Spleen (tissue), 11 donors: ENCODE measurements around the gene LCE2D. TPM values are rescaled to one million over a fixed set of nuclear protein-coding genes. Genes with fewer than 3 reads are reported as not detected.
"Not testable (repeated sequence)": the region's sequence is repeated elsewhere in the genome, so short reads cannot be mapped to it uniquely, and the experiment has no call there.

Experiments used
- DNase-seq: peaks from one replicate; pipeline ENCODE4 v3.0.0-alpha.2; 2020
- H3K27ac ChIP-seq, 8 donors: fragments of 200-600 bp; sonication (generic) in 7 of 8; 1 replicate in 4 of 8; 2 replicates in 4 of 8; pipeline versions ENCODE4 v1.5.0 to v1.8.0; 2016 to 2021; ENCODE audit warnings: inconsistent platforms in 4 of 8, mild to moderate bottlenecking in 4 of 8, moderate library complexity in 1 of 8
- H3K27me3 ChIP-seq, 7 donors: fragments of 200-600 bp; sonication (generic) in 6 of 7; replicated peaks in 1 of 7; 1 replicate in 4 of 7; 2 replicates in 3 of 7; pipeline versions ENCODE4 v1.5.0 to v1.8.0; 2016 to 2021; ENCODE audit warnings: inconsistent platforms in 3 of 7, mild to moderate bottlenecking in 1 of 7
- H3K36me3 ChIP-seq, 6 donors: fragments of 200-600 bp; sonication (generic) in 5 of 6; 1 replicate in 4 of 6; 2 replicates in 2 of 6; pipeline versions ENCODE4 v1.5.0 to v1.8.0; 2016 to 2021; ENCODE audit warnings: inconsistent platforms in 2 of 6
- H3K4me1 ChIP-seq, 6 donors: fragments of 200-600 bp; sonication (generic) in 5 of 6; 1 replicate in 3 of 6; 2 replicates in 3 of 6; pipeline versions ENCODE4 v1.5.0 to v1.8.0; 2016 to 2021; ENCODE audit warnings: inconsistent platforms in 3 of 6
- H3K4me3 ChIP-seq, 8 donors: fragments of 200-600 bp; sonication (generic) in 7 of 8; 1 replicate in 4 of 8; 2 replicates in 4 of 8; pipeline versions ENCODE4 v1.5.0 to v1.8.0; 2016 to 2021; ENCODE audit warnings: inconsistent platforms in 4 of 8, mild to moderate bottlenecking in 4 of 8, moderate library complexity in 2 of 8
- H3K9me3 ChIP-seq, 8 donors: fragments of 200-600 bp; sonication (generic) in 7 of 8; 1 replicate in 4 of 8; 2 replicates in 4 of 8; pipeline versions ENCODE4 v1.5.0 to v1.8.0; 2016 to 2021; ENCODE audit warnings: inconsistent platforms in 4 of 8
- CTCF ChIP-seq, 11 experiments: fragments of 200-600 bp in 7 of 11; fragments of 450-650 bp in 4 of 11; sonication (generic) in 4 of 11; IDR thresholded peaks in 8 of 11; conservative IDR thresholded peaks in 3 of 11; 1 replicate in 7 of 11; 2 replicates in 4 of 11; pipeline versions ENCODE4 v1.4.0 to v1.8.0; 2016 to 2021; ENCODE audit warnings: antibody characterized with exemption in 11 of 11, inconsistent platforms in 4 of 11, mild to moderate bottlenecking in 1 of 11
- POLR2A ChIP-seq, 3 donors: fragments of 450-650 bp; IDR thresholded peaks; one replicate each; pipeline ENCODE4 v1.5.1; 2017; ENCODE audit warnings: antibody characterized with exemption in 3 of 3, mild to moderate bottlenecking in 1 of 3
- POLR2AphosphoS5 ChIP-seq, 3 donors: sonication (generic); formaldehyde crosslinking; IDR thresholded peaks; one replicate each; pipeline ENCODE4 v1.5.1; 2017; ENCODE audit warnings: antibody characterized with exemption in 3 of 3
- WGBS, 5 donors: extraction: QIAGEN DNeasy Blood & Tissue Kit in 3 of 5; methylation state at CpG; one replicate each; pipeline versions ENCODE4 v1.1.5 to v1.1.7; 2013 to 2018; 5-methylcytosine and 5-hydroxymethylcytosine counted together
- intact Hi-C: fragments of 100-400 bp; cut with DNase I; formaldehyde crosslinking; loops from one replicate; pipeline ENCODE4 v1.15.0; 2023; ENCODE audit warnings: low total_unique reads
- polyA plus RNA-seq, 3 donors: library from polyadenylated mRNA; stranded (reverse); fragments of 200-250 nt; gene quantifications; one replicate each; pipeline ENCODE4 v1.2.1, GENCODE V29; 2013
- total RNA-seq, 7 donors: library from RNA; depleted of rRNA in 3 of 7; stranded (reverse); fragments of >200 nt in 3 of 7; fragmentation: NEBNext Ultra II Directional in 4 of 7; extraction: Animal tissue kit (Norgen Biotek cat#: 25700) in 4 of 7; gene quantifications; one replicate each; pipeline versions ENCODE4 v1.1.0 to v1.2.1, GENCODE V29; 2016 to 2021
- donor health status: healthy with polysubstance abuse.
- donor health status: DM: no; HTN: no; CAD: no; lungs with moderate emphysema.
- donor health status: DM: no; HTN: no; CAD: no.
- donor health status: Bipolar disorder and iron deficiency.
- donor health status: healthy.
- donor health status: DM: no; HTN: no; CAD: no.
- donor health status: DM: yes; HTN: yes; CAD: no.

Gene LCE2D
- total and polyA plus RNA-seq, 10 donors = not detected

- DNase-seq = no peak
- WGBS, 5 donors = 63 to 81% (median 69%) methylated on average over 2 of the region's 2 CpGs
- TF ChIP-seq POLR2A (IDR thresholded peaks at IDR 0.05) (no peak), CTCF (IDR thresholded peaks at IDR 0.05 in 8 of 11, conservative IDR thresholded peaks at IDR 0.05 in 3 of 11) (no peak), POLR2AphosphoS5 (IDR thresholded peaks at IDR 0.05) (no peak)
- Histone ChIP-seq H3K27ac (no peak overlapping the region), H3K4me3 (no peak overlapping the region), H3K36me3 (no peaks in the 10 kb centered on the region), H3K9me3 (no peaks in the 10 kb centered on the region), H3K4me1 (no peaks in the 10 kb centered on the region), H3K27me3 (no peaks in the 10 kb centered on the region)
- intact Hi-C loops = no loop called here
Measured at GRCh38 chr1:152656459-152656858, 6.7 kb upstream of the LCE2D start.

DNA sequence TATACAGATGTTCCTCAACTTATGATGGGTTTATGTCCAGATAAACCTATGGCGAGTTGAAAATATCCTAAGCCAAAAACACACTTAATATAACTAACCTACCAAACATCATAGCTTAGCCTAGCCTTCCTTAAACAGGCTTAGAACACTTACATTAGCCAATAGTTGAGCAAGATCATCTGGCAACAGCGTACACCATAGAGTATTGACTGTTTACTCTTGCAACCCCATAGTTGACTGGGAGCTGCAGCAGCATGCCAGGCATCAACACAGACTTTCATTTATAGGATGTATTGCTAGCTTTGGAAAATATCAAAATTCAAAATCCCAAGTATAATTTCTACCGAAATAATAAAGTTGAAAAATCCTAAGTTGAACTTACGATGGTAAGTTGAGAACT lies 5.5 kb upstream of the LCE2D start:
- no peaks in the 10 kb centered on the region for H3K4me1 ChIP-seq
- intact Hi-C loops = no loop called here

GRCh38 chr1:152658649-152659048 lies 4.5 kb upstream of the LCE2D start:
- peaks cover 0 to 9% (median 0%) of the 10 kb centered on the region in 7 donors for H3K27me3 ChIP-seq
- 75 to 95% (median 94%) methylated on average over 3 of the region's 3 CpGs for WGBS, 5 donors
- no peaks in the 10 kb centered on the region for H3K4me1 ChIP-seq
- DNase-seq = no peak
- no peak overlapping the region for H3K4me3 ChIP-seq
- intact Hi-C loops = no loop called here
- TF ChIP-seq POLR2A (IDR thresholded peaks at IDR 0.05) (no peak), CTCF (IDR thresholded peaks at IDR 0.05 in 8 of 11, conservative IDR thresholded peaks at IDR 0.05 in 3 of 11) (no peak), POLR2AphosphoS5 (IDR thresholded peaks at IDR 0.05) (no peak)
- H3K9me3 ChIP-seq = no peaks in the 10 kb centered on the region
- no peak overlapping the region for H3K27ac ChIP-seq
- no peaks in the 10 kb centered on the region for H3K36me3 ChIP-seq

More for the DNA sequence above, 5.5 kb upstream of the LCE2D start:
- no peak for DNase-seq
- no peaks in the 10 kb centered on the region for H3K36me3 ChIP-seq
- H3K27ac ChIP-seq = no peak overlapping the region
- H3K27me3 ChIP-seq = no peaks in the 10 kb centered on the region
- no peak for TF ChIP-seq POLR2A (IDR thresholded peaks at IDR 0.05)
- no peaks in the 10 kb centered on the region for H3K9me3 ChIP-seq
- 83 to 94% (median 88%) methylated on average over 4 of the region's 4 CpGs for WGBS, 5 donors
- H3K4me3 ChIP-seq = no peak overlapping the region

DNA sequence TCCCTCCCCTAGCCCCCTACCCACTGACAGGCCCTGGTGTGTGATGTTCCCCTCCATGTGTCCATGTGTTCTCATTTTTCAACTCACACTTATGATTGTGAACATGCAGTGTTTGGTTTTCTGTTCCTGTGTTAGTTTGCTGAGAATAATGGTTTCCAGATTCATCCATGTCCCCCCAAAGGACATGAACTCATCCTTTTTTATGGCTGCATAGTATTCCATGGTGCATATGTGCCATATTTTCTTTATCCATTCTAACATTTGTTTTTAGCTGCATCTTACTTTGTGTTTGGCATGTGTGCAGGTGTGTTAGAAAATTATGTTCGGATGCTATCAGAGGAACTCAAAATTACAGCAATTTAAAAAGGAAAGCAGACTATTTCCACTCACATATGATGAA lies 3.0 kb downstream of the LCE2D start:
- H3K27me3 ChIP-seq = peaks cover 0 to 28% (median 0%) of the 10 kb centered on the region in 7 donors
- intact Hi-C loops, H3K9me3 ChIP-seq, H3K36me3 ChIP-seq, DNase-seq, H3K4me3 ChIP-seq, H3K4me1 ChIP-seq, H3K27ac ChIP-seq: not testable (repeated sequence)
- WGBS, 5 donors = 79 to 97% (median 92%) methylated on average over 1 of the region's 1 CpG

- H3K4me1 ChIP-seq = no peaks in the 10 kb centered on the region
- H3K27ac ChIP-seq = no peak overlapping the region
- H3K9me3 ChIP-seq = peaks cover 0 to 4% (median 0%) of the 10 kb centered on the region in 8 donors
- 83 to 92% (median 89%) methylated on average over 5 of the region's 5 CpGs for WGBS, 5 donors
- H3K36me3 ChIP-seq = no peaks in the 10 kb centered on the region
- DNase-seq = no peak
- H3K27me3 ChIP-seq = peaks cover 0 to 28% (median 0%) of the 10 kb centered on the region in 7 donors
- no peak overlapping the region for H3K4me3 ChIP-seq
- intact Hi-C loops = no loop called here
- no peak for TF ChIP-seq POLR2AphosphoS5 (IDR thresholded peaks at IDR 0.05)
- no peak for TF ChIP-seq CTCF (IDR thresholded peaks at IDR 0.05 in 8 of 11, conservative IDR thresholded peaks at IDR 0.05 in 3 of 11)
- no peak for TF ChIP-seq POLR2A (IDR thresholded peaks at IDR 0.05)
Measured at GRCh38 chr1:152667648-152668047, 4.5 kb downstream of the LCE2D start.
